Esophagus squamous epithelium (tissue), 5 donors: Measurements from ENCODE around the gene DNALI1. TPM values are rescaled to one million over a fixed set of nuclear protein-coding genes. Genes with fewer than 3 reads are reported as not detected.

Experiments used
- DNase-seq: peaks from one replicate; lab custom pipeline; 2025; lab: John Stamatoyannopoulos, UW
- H3K27ac ChIP-seq, 4 donors: fragments of 200-600 bp; sonication (generic); one replicate each; pipeline ENCODE4 v1.5.1; 2016 to 2019; ENCODE audit warnings: mild to moderate bottlenecking in 1 of 4
- H3K27me3 ChIP-seq, 4 donors: fragments of 200-600 bp; sonication (generic); 1 replicate in 3 of 4; 2 replicates in 1 of 4; pipeline versions ENCODE4 v1.5.1 to v1.6.0; 2017 to 2021; ENCODE audit warnings: antibody characterized with exemption in 1 of 4
- H3K36me3 ChIP-seq, 3 donors: fragments of 200-600 bp; sonication (generic); one replicate each; pipeline ENCODE4 v1.5.1; 2016 to 2019
- H3K4me1 ChIP-seq, 3 donors: fragments of 200-600 bp; sonication (generic); one replicate each; pipeline ENCODE4 v1.5.1; 2017 to 2019
- H3K4me3 ChIP-seq, 4 donors: fragments of 200-600 bp; sonication (generic); 1 replicate in 3 of 4; 2 replicates in 1 of 4; pipeline ENCODE4 v1.5.1; 2016 to 2019; ENCODE audit warnings: mild to moderate bottlenecking in 2 of 4, moderate library complexity in 1 of 4
- H3K9me3 ChIP-seq, 3 donors: fragments of 200-600 bp; sonication (generic); one replicate each; pipeline ENCODE4 v1.5.1; 2016 to 2019
- CTCF ChIP-seq, 6 experiments: fragments of 450-650 bp in 4 of 6; fragments of 200-600 bp in 2 of 6; sonication (generic) in 2 of 6; IDR thresholded peaks; one replicate each; pipeline ENCODE4 v1.5.1; 2016 to 2019; ENCODE audit warnings: antibody characterized with exemption in 6 of 6, mild to moderate bottlenecking in 4 of 6, moderate library complexity in 4 of 6
- POLR2A ChIP-seq, 4 donors: fragments of 450-650 bp; IDR thresholded peaks; one replicate each; pipeline ENCODE4 v1.6.1; 2017; ENCODE audit warnings: antibody characterized with exemption in 4 of 4, mild to moderate bottlenecking in 4 of 4, moderate library complexity in 3 of 4
- WGBS, 2 donors: methylation state at CpG; one replicate each; pipeline ENCODE4 v1.1.5; 2018; 5-methylcytosine and 5-hydroxymethylcytosine counted together
- intact Hi-C: fragments of 100-400 bp; cut with DNase I; formaldehyde crosslinking; loops from one replicate; pipeline ENCODE4 v1.15.0; 2022
- total RNA-seq, 4 donors: library from RNA; depleted of rRNA; stranded (reverse); fragments of >200 nt; gene quantifications; one replicate each; pipeline ENCODE4 v1.1.0, GENCODE V29; 2016
- donor health status: DM: yes; HTN: yes; CAD: no.

Gene DNALI1
- 1 to 10 TPM in 1 of 4 donors, under 1 TPM in 2, not detected in 1; 0.09 to 4.2 (median 0.88) TPM for total RNA-seq

GRCh38 chr1:37556712-37557196 lies at the start of gene DNALI1:
TSS of gene DNALI1 (plus strand) at chr1:37556940. CDS start at chr1:37556995, 55 bp downstream.
- WGBS, 2 donors: 11 to 36% methylated on average over 14 to 18 of the region's 31 CpGs
- H3K4me3 ChIP-seq: peak within 1 kb of the TSS in 3 of 4 donors; percentile 31 to 61 (median 32)
- intact Hi-C loops: loop anchor here (10.0 kb wide), 1 partner anchor 128 kb away; no protein-coding TSS in a partner anchor
- no peaks in the 10 kb centered on the region for H3K27me3 ChIP-seq
- H3K9me3 ChIP-seq: no peaks in the 10 kb centered on the region
- TF ChIP-seq POLR2A (IDR thresholded peaks at IDR 0.05): no peak
- no peak for TF ChIP-seq CTCF (IDR thresholded peaks at IDR 0.05)
- DNase-seq: no peak
- peak within 1 kb of the TSS in 3 of 4 donors; percentile 33 to 65 (median 50) for H3K27ac ChIP-seq
- peaks cover 7 to 43% (median 20%) of the 10 kb centered on the region in 3 donors for H3K4me1 ChIP-seq
- H3K36me3 ChIP-seq: peaks cover 0 to 16% (median 0%) of the 10 kb centered on the region in 3 donors

GRCh38 chr1:37509181-37509580 lies 47.6 kb upstream of the DNALI1 start:
- no peaks in the 10 kb centered on the region for H3K9me3 ChIP-seq
- no peak overlapping the region for H3K27ac ChIP-seq
- H3K36me3 ChIP-seq: peaks cover 0 to 87% (median 15%) of the 10 kb centered on the region in 3 donors
- no peaks in the 10 kb centered on the region for H3K27me3 ChIP-seq
- H3K4me3 ChIP-seq: no peak overlapping the region
- TF ChIP-seq POLR2A (IDR thresholded peaks at IDR 0.05) (no peak), CTCF (IDR thresholded peaks at IDR 0.05) (no peak)
- H3K4me1 ChIP-seq: peaks cover 6 to 28% (median 8%) of the 10 kb centered on the region in 3 donors
- intact Hi-C loops: no loop called here
- DNase-seq: no peak
- 81 to 87% methylated on average over 4 of the region's 4 CpGs for WGBS, 2 donors

- no peak for TF ChIP-seq CTCF (IDR thresholded peaks at IDR 0.05)
- no peak for TF ChIP-seq POLR2A (IDR thresholded peaks at IDR 0.05)
- H3K4me1 ChIP-seq: peaks cover 8 to 34% (median 12%) of the 10 kb centered on the region in 3 donors
- H3K9me3 ChIP-seq: no peaks in the 10 kb centered on the region
- peaks cover 0 to 40% (median 9%) of the 10 kb centered on the region in 3 donors for H3K36me3 ChIP-seq
- DNase-seq: no peak
- WGBS, 2 donors: 0 to 3% methylated on average over 12 to 23 of the region's 26 CpGs
- H3K27me3 ChIP-seq: no peaks in the 10 kb centered on the region
- H3K27ac ChIP-seq: peak overlapping the region; percentile 92 to 97 (median 96)
- peak overlapping the region; percentile 75 to 100 (median 84) for H3K4me3 ChIP-seq
- intact Hi-C loops: no loop called here
These were observed 42.9 kb upstream of the DNALI1 start for GRCh38 chr1:37513795-37514349.

GRCh38 chr1:37514350-37515184 lies 42.2 kb upstream of the DNALI1 start, which contains the start of gene MEAF6:
TSS of gene MEAF6 (minus strand) at chr1:37514766. CDS start at chr1:37514746, 20 bp downstream.
- Histone ChIP-seq H3K4me1 (peaks cover 8 to 34% (median 12%) of the 10 kb centered on the region in 3 donors), H3K4me3 (peak within 1 kb of the TSS; percentile 75 to 100 (median 84)), H3K36me3 (peaks cover 0 to 33% (median 9%) of the 10 kb centered on the region in 3 donors), H3K27me3 (no peaks in the 10 kb centered on the region), H3K9me3 (no peaks in the 10 kb centered on the region), H3K27ac (peak within 1 kb of the TSS; percentile 92 to 97 (median 96))
- 0 to 1% methylated on average over 11 to 22 of the region's 100 CpGs for WGBS, 2 donors
- intact Hi-C loops: no loop called here
- TF ChIP-seq CTCF (IDR thresholded peaks at IDR 0.05) (peak; percentile 49 to 93 (median 82)), POLR2A (IDR thresholded peaks at IDR 0.05) (peak in 3 of 4 donors; percentile 35 to 84 (median 76))
- peak; percentile 45 for DNase-seq
